Gastroesophageal sphincter (tissue), 4 donors: ENCODE data around the gene TAAR6. TPM values are rescaled to one million over a fixed set of nuclear protein-coding genes. Genes with fewer than 3 reads are reported as not detected.

Source experiments
- ATAC-seq: fragments of 150-250 bp; one replicate; pipeline ENCODE4 v1.9.1; 2016; ENCODE audit warnings: mild to moderate bottlenecking, moderate library complexity
- H3K27ac ChIP-seq, 4 donors: fragments of 200-600 bp; sonication (generic) in 3 of 4; 1 replicate in 3 of 4; 2 replicates in 1 of 4; pipeline ENCODE4 v1.5.1; 2016 to 2019
- H3K27me3 ChIP-seq: fragments of 200-600 bp; sonication (generic); one replicate; pipeline ENCODE4 v1.5.1; 2019
- H3K36me3 ChIP-seq, 2 donors: fragments of 200-600 bp; sonication (generic); one replicate each; pipeline ENCODE4 v1.5.1; 2019; ENCODE audit warnings: control low read depth in 1 of 2
- H3K4me1 ChIP-seq, 3 donors: fragments of 200-600 bp; sonication (generic); 1 replicate in 2 of 3; 2 replicates in 1 of 3; pipeline ENCODE4 v1.5.1; 2016 to 2019; ENCODE audit warnings: control low read depth in 2 of 3
- H3K4me3 ChIP-seq, 2 donors: fragments of 200-600 bp; sonication (generic); one replicate each; pipeline ENCODE4 v1.5.1; 2019; ENCODE audit warnings: mild to moderate bottlenecking in 1 of 2, moderate library complexity in 1 of 2
- H3K9me3 ChIP-seq, 3 donors: fragments of 200-600 bp; sonication (generic); one replicate each; pipeline ENCODE4 v1.5.1; 2017 to 2019; ENCODE audit warnings: control low read depth in 2 of 3
- EP300 ChIP-seq: sonication (generic); formaldehyde crosslinking; IDR thresholded peaks from one replicate; pipeline ENCODE4 v1.6.1; 2017; ENCODE audit warnings: antibody characterized with exemption, mild to moderate bottlenecking
- POLR2A ChIP-seq, 2 donors: fragments of 450-650 bp; IDR thresholded peaks; one replicate each; pipeline ENCODE4 v1.6.1; 2017; ENCODE audit warnings: antibody characterized with exemption in 2 of 2, mild to moderate bottlenecking in 2 of 2, moderate library complexity in 1 of 2
- POLR2AphosphoS5 ChIP-seq: sonication (generic); formaldehyde crosslinking; IDR thresholded peaks from one replicate; pipeline ENCODE4 v1.6.1; 2017; ENCODE audit warnings: antibody characterized with exemption
- WGBS, 2 donors: methylation state at CpG; one replicate each; pipeline ENCODE4 v1.1.5; 2018; ENCODE audit warnings: low coverage in 1 of 2; 5-methylcytosine and 5-hydroxymethylcytosine counted together
- small RNA-seq, 4 donors: library from RNA; depleted of rRNA; stranded (forward); fragments of <200 nt; gene quantifications; one replicate each; pipeline ENCODE3, GENCODE V24; 2016
- total RNA-seq, 4 donors: library from RNA; depleted of rRNA; stranded (reverse); fragments of >200 nt; gene quantifications; one replicate each; pipeline ENCODE4 v1.1.0, GENCODE V29; 2016
- TF ChIP-seq, protein P1 (sequence below), 4 experiments: fragments of 200-600 bp in 2 of 4; fragments of 450-650 bp in 2 of 4; sonication (generic) in 1 of 4; IDR thresholded peaks; one replicate each; pipeline ENCODE4 v1.5.1; 2017 to 2019; ENCODE audit warnings: antibody characterized with exemption in 4 of 4, mild to moderate bottlenecking in 2 of 4, moderate library complexity in 2 of 4

TAAR6 gene
- total RNA-seq, 4 donors from 2014 or later, result not detected

GRCh38 chr6:132614554-132614953 lies 44.4 kb downstream of the TAAR6 start:
- no peak overlapping the region for H3K27ac ChIP-seq
- TF ChIP-seq, protein P1, sequence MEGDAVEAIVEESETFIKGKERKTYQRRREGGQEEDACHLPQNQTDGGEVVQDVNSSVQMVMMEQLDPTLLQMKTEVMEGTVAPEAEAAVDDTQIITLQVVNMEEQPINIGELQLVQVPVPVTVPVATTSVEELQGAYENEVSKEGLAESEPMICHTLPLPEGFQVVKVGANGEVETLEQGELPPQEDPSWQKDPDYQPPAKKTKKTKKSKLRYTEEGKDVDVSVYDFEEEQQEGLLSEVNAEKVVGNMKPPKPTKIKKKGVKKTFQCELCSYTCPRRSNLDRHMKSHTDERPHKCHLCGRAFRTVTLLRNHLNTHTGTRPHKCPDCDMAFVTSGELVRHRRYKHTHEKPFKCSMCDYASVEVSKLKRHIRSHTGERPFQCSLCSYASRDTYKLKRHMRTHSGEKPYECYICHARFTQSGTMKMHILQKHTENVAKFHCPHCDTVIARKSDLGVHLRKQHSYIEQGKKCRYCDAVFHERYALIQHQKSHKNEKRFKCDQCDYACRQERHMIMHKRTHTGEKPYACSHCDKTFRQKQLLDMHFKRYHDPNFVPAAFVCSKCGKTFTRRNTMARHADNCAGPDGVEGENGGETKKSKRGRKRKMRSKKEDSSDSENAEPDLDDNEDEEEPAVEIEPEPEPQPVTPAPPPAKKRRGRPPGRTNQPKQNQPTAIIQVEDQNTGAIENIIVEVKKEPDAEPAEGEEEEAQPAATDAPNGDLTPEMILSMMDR (IDR thresholded peaks at IDR 0.05), result no peak
- TF ChIP-seq POLR2A (IDR thresholded peaks at IDR 0.05), result no peak
- no peak for TF ChIP-seq POLR2AphosphoS5
- no peaks in the 10 kb centered on the region for H3K36me3 ChIP-seq
- no peaks in the 10 kb centered on the region for H3K4me1 ChIP-seq
- H3K4me3 ChIP-seq, result no peak overlapping the region
- 70 to 92% methylated on average over 3 to 4 of the region's 7 CpGs for WGBS, 2 donors
- no peak for ATAC-seq
- H3K9me3 ChIP-seq, result no peaks in the 10 kb centered on the region
- H3K27me3 ChIP-seq, result no peaks in the 10 kb centered on the region

GRCh38 chr6:132616677-132617076 lies 46.6 kb downstream of the TAAR6 start:
- ATAC-seq, result no peak
- TF ChIP-seq EP300 (no peak), POLR2A (IDR thresholded peaks at IDR 0.05) (no peak), POLR2AphosphoS5 (no peak)
- TF ChIP-seq, protein P1 (IDR thresholded peaks at IDR 0.05), result no peak

More at GRCh38 chr6:132616677-132617076, 46.6 kb downstream of the TAAR6 start:
- Histone ChIP-seq H3K36me3 (no peaks in the 10 kb centered on the region), H3K4me1 (no peaks in the 10 kb centered on the region), H3K27ac (no peak overlapping the region), H3K27me3 (no peaks in the 10 kb centered on the region), H3K4me3 (no peak overlapping the region), H3K9me3 (no peaks in the 10 kb centered on the region)
- 33 to 42% methylated on average over 1 of the region's 1 CpG for WGBS, 2 donors

Small RNAs within 50 kb of the gene (small RNA-seq; reads per million reads assigned to genes)
- 0 reads per million in 4 donors for gene TAAR7P

Other genes starting within 250 kb of the TAAR6 start
- 10 to 100 TPM; 20.3 to 37.3 (median 33.2) TPM for gene MOXD1, start 168.8 kb upstream of the TAAR6 start, total RNA-seq
- gene STX7, start 57.2 kb upstream of the TAAR6 start, total RNA-seq, result 100 to 1,000 TPM in 1 of 4 donors, 10 to 100 TPM in 3; 59.5 to 102 (median 65.3) TPM
- gene TAAR9, start 32.0 kb upstream of the TAAR6 start, total RNA-seq, result not detected
- gene TAAR8, start 17.6 kb upstream of the TAAR6 start, total RNA-seq, result not detected
- not detected for gene TAAR5, start 19.4 kb downstream of the TAAR6 start, total RNA-seq
- not detected for gene TAAR2, start 54.0 kb downstream of the TAAR6 start, total RNA-seq
- gene TAAR1, start 88.9 kb downstream of the TAAR6 start, total RNA-seq, result not detected
- gene VNN1, start 143.7 kb downstream of the TAAR6 start, total RNA-seq, result 1 to 10 TPM in 2 of 4 donors, under 1 TPM in 1, not detected in 1; 0.15 to 3.9 (median 2.2) TPM
- gene VNN2, start 187.6 kb downstream of the TAAR6 start, total RNA-seq, result 1 to 10 TPM in 3 of 4 donors, under 1 TPM in 1; 0.31 to 3.8 (median 2.3) TPM
- 10 to 100 TPM in 1 of 4 donors, 1 to 10 TPM in 3; 7.1 to 12.9 (median 8.9) TPM for gene SLC18B1, start 228.3 kb downstream of the TAAR6 start, total RNA-seq
- gene RPS12, start 244.2 kb downstream of the TAAR6 start, total RNA-seq, result 1,000 to 10,000 TPM in 3 of 4 donors, 100 to 1,000 TPM in 1; 757 to 2,446 (median 1,718) TPM